HCT116 (cell line): Measurements from ENCODE around the gene PACS2. TPM values are rescaled to one million over a fixed set of nuclear protein-coding genes. Genes with fewer than 3 reads are reported as not detected.
A peak's percentile ranks its signal among the peaks of the same experiment; 100 is the strongest.

ENCODE experiments used
- ATAC-seq: fragments of 200-7000 bp; cut with Tn5 transposase; 2 replicates; pipeline ENCODE4 v1.9.1; 2020; ENCODE audit warnings: mild to moderate bottlenecking, moderate library complexity
- BruUV-seq: library from RNA; stranded (reverse); fragments of 400-500 nt; replicated peaks from 2 replicates; lab custom pipeline; 2021; lab: Mats Ljungman, UMichigan
- CTCF ChIA-PET: fragments of 300-600 bp; sonication (Branson Sonifier 250); formaldehyde crosslinking; loops from one replicate; lab custom pipeline; 2021; ENCODE audit warnings: antibody characterized with exemption; lab: Charles Lee
- POLR2A ChIA-PET: fragments of 300-600, 350-600 bp; sonication (Branson Sonifier 250); formaldehyde crosslinking; loops from one replicate; lab custom pipeline; 2021; ENCODE audit warnings: antibody characterized with exemption; lab: Charles Lee
- RAD21 ChIA-PET, 2 experiments: fragments of 300-600 bp; sonication (Branson Sonifier 250); formaldehyde crosslinking; loops; one replicate each; lab custom pipeline; 2023; ENCODE audit warnings: low total read pairs in 2 of 2; ENCODE audit not compliant: uncharacterized antibody in 2 of 2, unreplicated experiment in 2 of 2, low non-redundant PET in 1 of 2; lab: Charles Lee
- DNase-seq: peaks from one replicate; pipeline ENCODE4 v3.0.0-alpha.2; 2010; ENCODE audit warnings: low read depth, low spot score
- H2AFZ ChIP-seq: fragments of 200-600 bp; shearing (Covaris generic), sonication (generic); 2 replicates; pipeline ENCODE4 v1.6.1; 2017; ENCODE audit warnings: low read depth, mixed run types, mixed read lengths, antibody characterized with exemption, low read length; ENCODE audit not compliant: poor library complexity, severe bottlenecking
- H3K27ac ChIP-seq: 2 replicates; pipeline ENCODE4 v1.5.1; 2012; ENCODE audit warnings: low read depth, low read length
- H3K27me3 ChIP-seq: fragments of 200-600 bp; sonication (generic); 2 replicates; pipeline ENCODE4 v1.6.1; 2016; ENCODE audit warnings: mixed run types, low read length, mixed read lengths; ENCODE audit not compliant: insufficient read depth
- H3K36me3 ChIP-seq, 2 experiments: fragments of 200-500 bp in 1 of 2; fragments of 200-600 bp in 1 of 2; sonication (Bioruptor generic) in 1 of 2; sonication (generic) in 1 of 2; 2 replicates each; pipeline versions ENCODE4 v1.5.1 to v1.6.1; 2014 to 2016; ENCODE audit warnings: low read length in 2 of 2, inconsistent platforms in 1 of 2, mixed read lengths in 1 of 2, mixed run types in 1 of 2; ENCODE audit not compliant: insufficient read depth in 2 of 2, control insufficient read depth in 1 of 2
- H3K4me1 ChIP-seq, 2 experiments: fragments of 200-600 bp in 1 of 2; sonication (generic) in 1 of 2; 2 replicates each; pipeline versions ENCODE4 v1.5.1 to v1.6.1; 2012 to 2017; ENCODE audit warnings: low read length in 2 of 2, inconsistent platforms in 1 of 2, mild to moderate bottlenecking in 1 of 2, mixed read lengths in 1 of 2, mixed run types in 1 of 2, moderate library complexity in 1 of 2; ENCODE audit not compliant: insufficient read depth in 2 of 2, control insufficient read depth in 1 of 2
- H3K4me2 ChIP-seq: fragments of 200-600 bp; sonication (generic); 2 replicates; pipeline ENCODE4 v1.6.1; 2017; ENCODE audit warnings: mixed run types, low read length, mixed read lengths
- H3K4me3 ChIP-seq, 2 experiments: fragments of 200-600 bp in 1 of 2; sonication (generic) in 1 of 2; replicated peaks in 1 of 2; 2 replicates each; pipeline ENCODE4 v1.5.1; 2011 to 2016; ENCODE audit warnings: low read length in 2 of 2, control low read depth in 1 of 2, low read depth in 1 of 2, mild to moderate bottlenecking in 1 of 2, mixed read lengths in 1 of 2, mixed run types in 1 of 2
- H3K79me2 ChIP-seq: fragments of 200-600 bp; sonication (generic); 2 replicates; pipeline ENCODE4 v1.6.1; 2017; ENCODE audit warnings: mild to moderate bottlenecking, mixed run types, low read length, moderate library complexity, mixed read lengths; ENCODE audit not compliant: insufficient read depth
- H3K9ac ChIP-seq: fragments of 200-600 bp; sonication (generic); 2 replicates; pipeline ENCODE4 v1.6.1; 2016; ENCODE audit warnings: low read length, mixed read lengths
- H3K9me2 ChIP-seq: fragments of 200-600 bp; sonication (generic), shearing (Covaris generic); 2 replicates; pipeline ENCODE4 v1.6.1; 2017; ENCODE audit warnings: mixed run types, mild to moderate bottlenecking, moderate library complexity; ENCODE audit not compliant: insufficient read depth
- H3K9me3 ChIP-seq, 2 experiments: fragments of 200-500 bp in 1 of 2; fragments of 200-600 bp in 1 of 2; sonication (Bioruptor generic) in 1 of 2; sonication (generic) in 1 of 2; 2 replicates each; pipeline ENCODE4 v1.6.1; 2014 to 2017; ENCODE audit warnings: low read length in 2 of 2, mixed read lengths in 2 of 2, inconsistent platforms in 1 of 2, low read depth in 1 of 2, mild to moderate bottlenecking in 1 of 2, mixed run types in 1 of 2, moderate library complexity in 1 of 2; ENCODE audit not compliant: control insufficient read depth in 1 of 2, insufficient read depth in 1 of 2
- H4K20me1 ChIP-seq: fragments of 200-600 bp; sonication (generic), shearing (Covaris generic); 2 replicates; pipeline ENCODE4 v1.6.1; 2017; ENCODE audit warnings: mixed run types, mild to moderate bottlenecking, moderate library complexity; ENCODE audit not compliant: insufficient read depth
- POLR2A ChIP-seq: IDR thresholded peaks from 2 replicates; pipeline ENCODE4 v1.7.0; 2011; ENCODE audit warnings: borderline replicate concordance; ENCODE audit not compliant: insufficient read depth, insufficient read length; ENCODE audit errors: extremely low read depth
- REST ChIP-seq: IDR thresholded peaks from 2 replicates; pipeline ENCODE4 v1.6.1; 2012; ENCODE audit warnings: low read depth
- ZBTB33 ChIP-seq: IDR thresholded peaks from 2 replicates; pipeline ENCODE4 v1.6.1; 2011; ENCODE audit warnings: mild to moderate bottlenecking, low read length, moderate library complexity; ENCODE audit not compliant: insufficient replicate concordance; ENCODE audit errors: extremely low read depth
- ZNF274 ChIP-seq: fragments of 200-500 bp; sonication (Bioruptor generic); IDR thresholded peaks from 2 replicates; pipeline ENCODE4 v1.6.1; 2014; ENCODE audit warnings: mild to moderate bottlenecking, low read depth, low read length, inconsistent platforms
- intact Hi-C: fragments of 100-400 bp; cut with micrococcal nuclease; formaldehyde crosslinking; loops from 2 replicates; pipeline ENCODE4 v1.10.0; 2022
- total RNA-seq: library from RNA; stranded (reverse); gene quantifications from one replicate; pipeline ENCODE4 v1.2.1, GENCODE V29; 2021; ENCODE audit not compliant: unreplicated experiment

PACS2 gene
- total RNA-seq, 1 experiment from 2014 or later: 75.5 TPM

DNA sequence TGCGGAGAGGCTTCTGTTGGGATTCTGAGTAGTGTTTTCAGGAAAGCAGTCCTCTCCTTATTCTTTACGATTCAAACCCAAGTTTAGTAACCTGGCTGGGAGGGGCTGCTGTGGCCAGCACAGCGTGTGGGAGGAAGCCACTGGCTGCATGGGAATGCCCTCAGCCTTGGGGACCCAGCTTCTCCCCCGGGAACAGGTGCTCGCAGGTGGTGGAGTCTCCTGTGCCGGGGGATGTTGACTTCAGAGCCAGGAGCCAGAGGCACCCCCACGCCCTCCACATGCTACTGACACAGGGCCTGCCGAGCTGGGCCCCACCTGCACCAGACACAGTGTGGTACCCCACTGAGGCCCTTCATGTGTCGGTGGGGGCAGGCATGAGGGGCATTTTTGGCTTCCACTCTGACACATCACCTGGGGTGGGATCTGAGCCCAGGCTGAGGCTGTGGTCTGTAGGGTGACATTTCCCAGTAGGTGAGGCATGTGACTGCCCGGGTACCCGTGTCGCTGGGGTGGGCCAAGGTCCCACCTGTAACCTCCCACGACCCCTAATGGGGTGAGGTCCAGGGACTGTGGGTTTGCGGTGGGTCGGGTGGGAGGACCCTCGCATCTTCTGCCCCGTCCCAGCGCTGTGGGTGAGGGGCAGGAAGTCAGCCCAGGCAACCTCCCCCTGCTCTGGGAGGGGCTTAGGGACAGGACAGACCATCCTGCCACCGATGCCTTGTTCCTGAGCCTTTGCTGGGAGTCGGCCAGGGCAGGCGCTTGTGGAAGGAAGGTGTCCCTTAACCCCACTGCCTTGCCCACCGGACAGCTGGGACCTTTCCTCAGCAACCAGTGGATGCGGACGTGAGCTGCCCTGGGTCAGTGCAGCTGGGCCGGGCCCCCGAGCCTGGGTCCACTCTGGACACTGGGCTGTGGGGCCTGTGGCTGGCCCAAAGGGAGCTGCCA lies 131.6 kb downstream of the PACS2 start (continued):
- no peak for TF ChIP-seq ZBTB33

- H3K79me2 ChIP-seq: peaks cover 20% of the 10 kb centered on the region; the same call in 1 of the 2 replicates
- no peak overlapping the region for H2AFZ ChIP-seq
- ChIA-PET POLR2A (no interaction called here), RAD21 (no interaction called here), CTCF (no interaction called here)
- peak overlapping the region; percentile 22; the same call in 1 of the 2 replicates for H3K27ac ChIP-seq
- peaks cover 4 to 20% of the 10 kb centered on the region in 2 experiments; a peak in 3 of 4 replicates for H3K36me3 ChIP-seq
- H3K9ac ChIP-seq: no peak overlapping the region
- no peaks in the 10 kb centered on the region for H4K20me1 ChIP-seq
- TF ChIP-seq POLR2A (no peak), ZNF274 (no peak), REST (no peak)
- intact Hi-C loops: no loop called here
- H3K27me3 ChIP-seq: no peaks in the 10 kb centered on the region
- DNase-seq: no peak
- BruUV-seq: no TSS peak
- no peaks in the 10 kb centered on the region for H3K4me1 ChIP-seq
- H3K4me2 ChIP-seq: no peak overlapping the region
- no peak for ATAC-seq
- no peaks in the 10 kb centered on the region for H3K9me3 ChIP-seq
- no peak overlapping the region for H3K4me3 ChIP-seq
- H3K9me2 ChIP-seq: no peaks in the 10 kb centered on the region
Measured at GRCh38 chr14:105446971-105447370, 132.4 kb downstream of the PACS2 start.

Other genes with a start within 250 kb of the PACS2 start
- gene GPR132, start 249.3 kb upstream of the PACS2 start, total RNA-seq: 0.10 TPM
- gene JAG2, start 146.0 kb upstream of the PACS2 start, total RNA-seq: 85.9 TPM
- gene NUDT14, start 133.4 kb upstream of the PACS2 start, total RNA-seq: 56.1 TPM
- gene BTBD6, start 66.2 kb upstream of the PACS2 start, total RNA-seq: 35.9 TPM
- 41.2 TPM for gene BRF1, start 13.7 kb upstream of the PACS2 start, total RNA-seq
- gene TEX22, start 83.8 kb downstream of the PACS2 start, total RNA-seq: 3.8 TPM
- 229 TPM for gene MTA1, start 105.1 kb downstream of the PACS2 start, total RNA-seq
- gene CRIP2, start 160.1 kb downstream of the PACS2 start, total RNA-seq: 31.1 TPM
- gene CRIP1, start 172.1 kb downstream of the PACS2 start, total RNA-seq: 260 TPM
- gene TEDC1, start 176.5 kb downstream of the PACS2 start, total RNA-seq: 40.4 TPM
- gene TMEM121, start 211.8 kb downstream of the PACS2 start, total RNA-seq: 5.5 TPM